ENCODE results near the gene HOXA6.

The HOXA6 gene

GRCh38 chr7:27140126-27140857 lies 7.3 kb downstream of the HOXA6 start:
- H3K4me3 ChIP-seq (ENCODE audit: low read length), result no peak overlapping the region
- no peak for TF ChIP-seq ZNF274 (IDR thresholded peaks at IDR 0.05; ENCODE audit: low read depth, low read length)

DNA sequence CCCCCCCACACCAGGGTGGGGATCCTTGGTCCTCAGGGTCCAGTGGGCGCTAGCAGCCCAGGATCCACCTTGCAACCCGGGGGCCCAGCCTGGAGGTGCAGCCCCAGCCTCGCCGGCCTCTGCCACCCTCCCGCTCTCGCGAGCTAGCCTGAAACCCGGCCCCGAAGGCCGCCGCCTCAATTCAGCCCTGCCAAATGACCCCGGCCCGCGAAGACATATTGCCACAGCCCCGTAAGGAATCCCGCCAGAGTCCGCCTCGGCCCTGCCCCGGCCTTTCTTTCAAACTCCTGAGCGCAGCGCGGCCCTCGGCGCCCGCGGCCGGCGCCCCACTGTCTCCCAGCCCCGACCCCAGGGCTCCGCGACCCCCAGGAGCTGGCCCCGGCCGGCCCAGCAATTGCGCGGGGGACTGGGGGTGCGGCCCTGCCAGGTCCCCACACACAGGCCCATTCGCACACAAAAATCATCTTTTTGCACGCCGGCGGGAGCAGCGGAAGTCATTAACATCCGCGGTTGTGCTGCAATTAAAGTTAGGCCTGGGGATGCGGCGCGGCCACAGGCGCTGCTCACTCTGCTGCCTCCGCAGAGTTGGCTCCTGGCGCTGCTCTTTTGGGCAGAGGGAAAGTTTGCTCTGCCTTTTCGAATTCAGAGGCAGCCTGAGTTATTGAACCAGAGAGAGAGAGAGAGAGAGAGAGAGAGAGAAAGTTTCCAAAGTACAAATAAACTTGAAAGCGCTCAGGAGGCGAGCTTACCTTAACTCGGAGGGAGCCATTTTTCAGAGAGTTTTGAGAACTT lies 8.0 kb downstream of the HOXA6 start:
- no peak overlapping the region for H3K4me3 ChIP-seq (ENCODE audit: low read length)
- TF ChIP-seq ZNF274 (IDR thresholded peaks at IDR 0.05; ENCODE audit: low read depth, low read length), result no peak

GRCh38 chr7:27138985-27139333 lies 8.6 kb downstream of the HOXA6 start:
- no peak for TF ChIP-seq ZNF274 (IDR thresholded peaks at IDR 0.05; ENCODE audit: low read depth, low read length)
- no peak overlapping the region for H3K4me3 ChIP-seq (ENCODE audit: low read length)

- no peak for TF ChIP-seq ZNF274 (IDR thresholded peaks at IDR 0.05; ENCODE audit: low read depth, low read length)
- H3K4me3 ChIP-seq (ENCODE audit: low read length), result no peak overlapping the region
Observed at GRCh38 chr7:27138472-27138871, 9.1 kb downstream of the HOXA6 start.

DNA sequence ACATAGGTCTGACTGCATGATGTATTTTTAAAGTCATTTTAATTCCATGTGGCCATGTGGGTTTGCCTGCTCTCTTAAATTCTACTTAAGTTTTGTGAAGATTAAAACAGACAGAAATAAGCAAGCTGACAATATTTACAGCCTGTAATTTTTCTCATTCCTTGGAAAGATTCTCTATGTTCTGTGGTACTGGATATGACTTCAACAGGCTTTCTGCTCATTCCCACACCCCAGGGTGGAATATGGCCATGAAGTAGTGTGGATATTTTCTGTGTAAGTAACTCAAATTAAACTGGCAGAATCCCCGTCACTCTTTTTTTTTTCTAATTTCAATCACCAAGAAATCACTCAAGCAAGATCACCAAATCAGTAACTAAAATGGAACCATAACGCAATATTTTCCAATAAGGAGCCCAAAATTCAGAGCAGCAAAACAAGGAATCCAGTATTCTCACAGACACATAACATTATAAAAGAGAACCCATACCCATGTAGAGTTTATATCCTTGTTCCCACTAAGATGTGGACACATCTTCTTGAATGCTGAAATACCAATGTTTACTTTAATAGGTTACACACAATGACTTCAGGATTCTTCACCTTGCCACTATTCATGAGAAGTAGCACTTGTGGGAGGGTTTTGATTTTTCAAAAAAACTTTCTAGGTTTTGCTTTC lies 9.8 kb downstream of the HOXA6 start:
- no peak overlapping the region for H3K4me3 ChIP-seq (ENCODE audit: low read length)

DNA sequence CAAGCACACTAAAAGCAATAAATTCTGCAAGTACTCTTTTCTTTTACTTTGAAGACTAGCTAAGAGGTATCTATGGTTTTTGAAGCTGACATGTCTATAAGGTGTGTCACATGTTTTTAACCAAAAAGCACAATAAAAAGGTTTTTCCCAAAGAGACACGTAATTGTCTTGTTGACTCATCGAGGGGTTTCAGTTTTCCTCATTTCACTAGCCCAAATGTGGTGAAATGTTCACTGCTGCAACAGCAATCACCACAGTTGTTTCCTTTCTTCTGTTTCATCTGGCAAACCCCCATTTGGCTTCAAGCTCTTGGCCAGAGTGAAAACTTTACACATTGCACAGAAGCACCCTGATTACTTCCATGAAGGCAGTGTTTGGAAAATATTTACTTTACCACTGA lies 13.2 kb downstream of the HOXA6 start:
- no peak overlapping the region for H3K4me3 ChIP-seq (ENCODE audit: low read length)
- TF ChIP-seq ZNF274 (IDR thresholded peaks at IDR 0.05; ENCODE audit: low read depth, low read length), result no peak

More for the DNA sequence above, 9.8 kb downstream of the HOXA6 start:
- no peak for TF ChIP-seq ZNF274 (IDR thresholded peaks at IDR 0.05; ENCODE audit: low read depth, low read length)

- no peak overlapping the region for H3K4me3 ChIP-seq (ENCODE audit: low read length)
- no peak for TF ChIP-seq ZNF274 (IDR thresholded peaks at IDR 0.05; ENCODE audit: low read depth, low read length)
Observed at GRCh38 chr7:27133409-27134231, 14.0 kb downstream of the HOXA6 start.

- no peak for TF ChIP-seq ZNF274 (IDR thresholded peaks at IDR 0.05; ENCODE audit: low read depth, low read length)
- no peak overlapping the region for H3K4me3 ChIP-seq (ENCODE audit: low read length)
Observed at GRCh38 chr7:27132978-27133377, 14.6 kb downstream of the HOXA6 start.

GRCh38 chr7:27132214-27132613 lies 15.4 kb downstream of the HOXA6 start:
- no peak overlapping the region for H3K4me3 ChIP-seq (ENCODE audit: low read length)
- TF ChIP-seq ZNF274 (IDR thresholded peaks at IDR 0.05; ENCODE audit: low read depth, low read length), result no peak

DNA sequence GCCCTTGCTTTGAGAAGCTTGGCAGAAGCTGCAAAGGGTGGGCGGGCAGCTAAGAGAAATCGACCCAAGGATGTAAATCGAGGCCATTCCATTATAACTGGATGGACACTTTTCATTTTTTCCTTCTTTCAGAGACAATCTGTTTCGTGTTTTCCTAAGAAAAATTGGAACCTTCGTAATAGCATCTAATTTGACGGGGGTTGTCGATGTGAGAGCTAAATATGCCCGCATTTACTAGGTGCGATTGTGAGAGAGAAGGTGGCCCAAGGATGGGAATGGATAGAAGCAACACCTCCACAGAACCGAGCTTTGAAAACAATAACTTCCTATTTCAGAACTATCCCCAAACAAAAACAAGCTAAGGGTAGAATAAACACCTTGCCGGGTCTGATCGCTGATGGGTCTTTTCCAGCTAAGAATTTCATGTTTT lies 16.2 kb downstream of the HOXA6 start:
- H3K4me3 ChIP-seq (ENCODE audit: low read length), result no peak overlapping the region
- TF ChIP-seq ZNF274 (IDR thresholded peaks at IDR 0.05; ENCODE audit: low read depth, low read length), result no peak

- TF ChIP-seq ZNF274 (IDR thresholded peaks at IDR 0.05; ENCODE audit: low read depth, low read length), result no peak
- peak within 1 kb of the TSS; percentile 39 for H3K4me3 ChIP-seq (ENCODE audit: low read length)
Observed at GRCh38 chr7:27130540-27131389, 16.8 kb downstream of the HOXA6 start, which contains the start of gene HOXA4. HOXA4 (minus strand) TSS chr7:27130757; CDS start chr7:27130733, 24 bp downstream.

DNA sequence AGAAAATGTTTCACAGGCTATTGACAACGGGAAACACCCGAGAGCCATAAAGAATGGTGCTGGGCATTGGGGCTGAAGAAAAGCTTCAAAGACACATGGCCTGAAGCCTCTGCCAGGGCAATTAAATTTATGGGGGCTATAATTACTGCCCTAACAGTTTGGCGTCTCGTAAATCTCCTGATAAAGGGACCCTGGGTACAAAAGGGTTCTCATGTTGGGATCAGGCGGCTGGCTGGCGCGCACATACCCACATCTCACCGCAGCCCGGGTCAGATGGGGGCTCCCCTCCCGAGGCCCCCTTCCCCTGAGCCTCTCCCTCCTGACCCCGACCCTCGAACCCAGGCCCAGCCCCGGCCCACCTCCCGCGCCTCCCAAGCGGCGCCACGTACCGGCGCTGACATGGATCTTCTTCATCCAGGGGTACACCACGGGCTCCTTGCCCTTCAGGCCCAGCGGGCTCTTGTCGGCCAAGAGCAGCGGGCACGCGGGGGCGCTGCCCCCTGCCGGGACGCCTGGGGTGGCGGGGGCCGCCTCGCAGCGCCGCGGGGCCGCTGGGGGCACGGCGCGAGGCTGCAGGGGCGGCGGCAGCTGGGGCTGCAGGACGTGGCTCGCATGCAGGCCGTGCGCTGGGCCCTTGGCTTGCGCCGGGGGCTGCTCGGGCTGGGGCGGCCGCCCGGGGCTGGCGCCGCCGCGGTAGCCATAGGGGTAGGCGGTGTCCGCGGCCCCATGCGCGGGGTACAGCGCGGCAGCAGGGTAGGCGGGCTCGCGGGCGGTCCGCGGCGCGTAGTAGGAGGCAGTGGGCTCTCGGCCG lies 17.6 kb downstream of the HOXA6 start:
- no peak for TF ChIP-seq ZNF274 (IDR thresholded peaks at IDR 0.05; ENCODE audit: low read depth, low read length)
- H3K4me3 ChIP-seq (ENCODE audit: low read length), result peak overlapping the region; percentile 21; the same call in 1 of the 2 replicates
